Muscle of leg (tissue), 11 donors: ENCODE measurements around the gene FOXE3. TPM values are rescaled to one million over a fixed set of nuclear protein-coding genes. Genes with fewer than 3 reads are reported as not detected.
A peak's percentile ranks its signal among the peaks of the same experiment; 100 is the strongest.

ENCODE experiments used
- DNase-seq: peaks from one replicate; pipeline ENCODE4 v3.0.0; 2013
- H3K27ac ChIP-seq: one replicate; pipeline ENCODE4 v1.5.1; 2013; ENCODE audit warnings: mild to moderate bottlenecking, low read length, control low read depth
- H3K27me3 ChIP-seq: one replicate; pipeline ENCODE4 v1.6.1; 2013; ENCODE audit warnings: low read length; ENCODE audit not compliant: control insufficient read depth, insufficient read depth
- H3K36me3 ChIP-seq: one replicate; pipeline ENCODE4 v1.6.1; 2013; ENCODE audit warnings: low read length; ENCODE audit not compliant: control insufficient read depth, insufficient read depth
- H3K4me1 ChIP-seq: one replicate; pipeline ENCODE4 v1.6.1; 2013; ENCODE audit warnings: low read length; ENCODE audit not compliant: control insufficient read depth, insufficient read depth
- H3K4me3 ChIP-seq: one replicate; pipeline ENCODE4 v1.5.1; 2013; ENCODE audit warnings: low read length, control low read depth
- H3K9me3 ChIP-seq: replicated peaks from 2 replicates; pipeline ENCODE4 v1.6.1; 2013; ENCODE audit warnings: low read depth, low read length; ENCODE audit not compliant: control insufficient read depth
- WGBS: methylation state at CpG from one replicate; pipeline ENCODE4 v1.1.5; 2013; ENCODE audit warnings: missing lambda C conversion rate; ENCODE audit not compliant: insufficient coverage; 5-methylcytosine and 5-hydroxymethylcytosine counted together
- polyA plus RNA-seq, 8 donors: library from polyadenylated mRNA; unstranded; fragments of 120-200 nt; gene quantifications; one replicate each; pipeline versions ENCODE4 v1.2.1 to v1.2.3, GENCODE V29; 2013; ENCODE audit warnings: inconsistent platforms in 1 of 8, low replicate concordance in 1 of 8; ENCODE audit not compliant: insufficient read length in 8 of 8, insufficient read depth in 1 of 8
- total RNA-seq: library from RNA; stranded (reverse); fragments of 120-200 nt; gene quantifications from one replicate; pipeline ENCODE4 v1.2.4, GENCODE V29; 2013

Gene FOXE3
- total and polyA plus RNA-seq, 9 donors = 0.05 to 0.20 (median 0.09) TPM; not detected in 3

DNA sequence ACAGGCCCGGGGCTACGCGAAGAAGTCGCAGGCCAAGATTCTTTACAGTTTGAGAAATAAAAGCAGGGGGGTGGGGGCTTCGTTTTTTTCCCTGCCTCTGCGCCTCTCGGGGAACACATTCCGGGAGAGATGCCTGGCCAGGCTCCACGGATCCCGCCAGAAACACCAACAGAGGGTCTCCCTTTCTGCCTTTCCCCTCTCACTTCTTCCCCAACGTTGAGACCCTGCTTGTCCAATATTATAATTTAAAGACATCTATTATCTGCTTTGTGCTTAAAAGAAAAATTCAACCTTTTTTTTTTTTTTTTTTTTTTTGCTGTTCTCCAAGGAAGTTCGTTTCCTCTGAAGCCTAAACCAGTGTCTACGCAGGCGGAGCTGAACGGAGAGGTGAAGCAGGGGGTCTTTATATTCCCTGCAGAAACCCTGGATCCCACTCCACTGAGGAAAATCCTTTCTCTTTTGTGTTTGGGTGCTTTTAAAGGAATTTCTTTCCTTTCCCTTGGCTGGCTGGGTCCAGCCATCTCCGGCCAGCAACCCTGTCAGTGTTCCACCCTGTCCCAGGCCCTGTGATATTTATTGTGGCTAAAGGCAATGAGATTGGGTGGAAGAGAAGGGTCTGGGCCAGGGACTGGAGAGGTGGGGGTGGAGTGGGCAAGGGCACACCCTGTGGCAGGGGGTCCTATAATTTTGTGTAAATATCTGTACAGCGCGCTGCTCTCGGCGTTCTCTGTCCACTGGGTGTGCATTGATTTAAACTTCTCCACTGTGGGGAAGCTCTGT is 23.9 kb downstream of the FOXE3 start:
- no peak overlapping the region for H3K4me3 ChIP-seq
- DNase-seq = no peak
- 61% methylated on average over 9 of the region's 20 CpGs for WGBS

DNA sequence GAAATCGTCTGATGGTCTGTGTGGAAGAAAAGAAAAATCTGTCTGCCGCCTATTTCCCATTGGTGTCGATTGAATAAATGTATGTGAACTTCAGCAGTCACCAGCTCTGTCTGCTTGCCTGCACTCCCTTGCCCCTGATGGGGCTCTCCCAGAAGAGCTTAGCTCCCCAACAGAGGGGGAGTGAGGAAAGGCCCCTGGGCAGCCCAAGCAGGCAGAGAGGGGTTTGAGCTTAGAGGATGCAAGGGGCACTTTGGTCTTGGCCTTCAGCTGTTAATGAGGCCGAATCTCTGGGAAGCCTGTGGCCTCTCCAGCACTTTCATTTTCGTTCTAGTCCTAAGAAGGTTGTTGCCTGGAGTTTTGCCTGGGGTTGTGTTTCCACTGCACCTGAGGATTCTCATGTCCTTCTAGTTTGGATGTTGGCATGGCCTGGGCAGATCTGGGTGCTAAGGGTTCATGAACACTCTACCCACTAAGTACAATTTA is 24.6 kb downstream of the FOXE3 start:
- peaks cover 22% of the 10 kb centered on the region for H3K4me1 ChIP-seq
- WGBS = no CpG with 5 or more reads among the region's 5 CpGs
- H3K27ac ChIP-seq = no peak overlapping the region
- H3K4me3 ChIP-seq = no peak overlapping the region
- no peak for DNase-seq
- H3K27me3 ChIP-seq = peaks cover 95% of the 10 kb centered on the region
- no peaks in the 10 kb centered on the region for H3K36me3 ChIP-seq
- H3K9me3 ChIP-seq = no peaks in the 10 kb centered on the region

More for the DNA sequence above, 23.9 kb downstream of the FOXE3 start:
- H3K36me3 ChIP-seq = no peaks in the 10 kb centered on the region
- no peaks in the 10 kb centered on the region for H3K9me3 ChIP-seq
- peaks cover 95% of the 10 kb centered on the region for H3K27me3 ChIP-seq
- H3K27ac ChIP-seq = no peak overlapping the region
- peaks cover 19% of the 10 kb centered on the region for H3K4me1 ChIP-seq

DNA sequence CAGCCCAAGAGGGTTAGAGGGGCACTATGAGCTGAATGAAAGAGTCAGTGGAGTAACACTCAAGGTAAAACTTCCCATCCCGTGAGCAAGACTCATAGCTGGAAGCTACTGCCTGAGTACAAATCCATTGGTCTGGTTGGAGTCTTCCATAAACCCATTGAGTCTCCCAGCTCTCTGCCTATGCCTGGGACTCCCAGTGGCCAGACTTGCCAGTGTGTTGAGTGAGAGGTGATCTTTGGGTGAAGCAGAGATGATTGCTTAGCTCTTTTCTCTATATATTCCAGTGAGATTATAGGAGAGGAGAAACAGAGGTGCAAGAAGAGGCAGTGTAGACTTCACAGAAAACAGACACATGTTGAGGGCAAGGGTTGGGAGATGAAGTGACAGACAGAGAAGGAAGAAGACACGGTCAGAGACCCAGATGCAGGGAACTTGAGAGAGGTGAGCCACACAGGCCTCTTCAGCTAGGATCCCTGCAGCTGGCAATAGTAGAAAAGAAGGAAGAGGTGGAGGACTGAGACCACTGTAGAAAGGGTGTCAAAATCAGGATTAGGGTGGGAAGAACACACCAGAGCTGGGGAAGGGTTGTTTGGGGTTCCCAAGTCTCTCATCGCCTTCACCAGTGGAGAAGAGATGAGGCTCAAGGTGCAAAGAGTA is 25.5 kb downstream of the FOXE3 start:
- no peaks in the 10 kb centered on the region for H3K9me3 ChIP-seq
- H3K27ac ChIP-seq = no peak overlapping the region
- 45% methylated on average over 1 of the region's 3 CpGs for WGBS
- peaks cover 19% of the 10 kb centered on the region for H3K4me1 ChIP-seq
- no peaks in the 10 kb centered on the region for H3K36me3 ChIP-seq
- H3K27me3 ChIP-seq = peaks cover 95% of the 10 kb centered on the region
- DNase-seq = no peak
- no peak overlapping the region for H3K4me3 ChIP-seq

DNA sequence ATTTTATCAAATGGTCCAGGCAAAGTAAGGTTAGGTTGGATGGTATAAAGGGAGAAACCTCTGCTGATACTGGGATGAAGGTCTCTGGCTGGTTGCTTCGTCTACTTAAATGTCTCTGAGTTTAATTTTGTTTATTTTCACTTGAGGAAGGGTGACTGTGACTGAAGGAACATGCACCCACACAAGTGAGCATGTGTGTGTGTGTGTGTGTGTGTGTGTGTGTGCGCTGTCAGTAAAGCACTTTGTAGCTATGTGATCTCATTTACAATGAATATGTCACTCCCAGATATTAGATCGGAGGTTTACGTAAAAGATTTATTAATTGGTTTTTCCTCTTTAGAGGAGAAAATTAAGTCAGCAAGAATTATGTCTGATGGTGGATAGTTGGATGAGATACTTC is 26.1 kb downstream of the FOXE3 start:
- no peak for DNase-seq
- Histone ChIP-seq H3K9me3 (no peaks in the 10 kb centered on the region), H3K27ac (no peak overlapping the region), H3K4me1 (peaks cover 15% of the 10 kb centered on the region), H3K4me3 (no peak overlapping the region), H3K36me3 (no peaks in the 10 kb centered on the region), H3K27me3 (peaks cover 97% of the 10 kb centered on the region)
- 86% methylated on average over 1 of the region's 4 CpGs for WGBS

DNA sequence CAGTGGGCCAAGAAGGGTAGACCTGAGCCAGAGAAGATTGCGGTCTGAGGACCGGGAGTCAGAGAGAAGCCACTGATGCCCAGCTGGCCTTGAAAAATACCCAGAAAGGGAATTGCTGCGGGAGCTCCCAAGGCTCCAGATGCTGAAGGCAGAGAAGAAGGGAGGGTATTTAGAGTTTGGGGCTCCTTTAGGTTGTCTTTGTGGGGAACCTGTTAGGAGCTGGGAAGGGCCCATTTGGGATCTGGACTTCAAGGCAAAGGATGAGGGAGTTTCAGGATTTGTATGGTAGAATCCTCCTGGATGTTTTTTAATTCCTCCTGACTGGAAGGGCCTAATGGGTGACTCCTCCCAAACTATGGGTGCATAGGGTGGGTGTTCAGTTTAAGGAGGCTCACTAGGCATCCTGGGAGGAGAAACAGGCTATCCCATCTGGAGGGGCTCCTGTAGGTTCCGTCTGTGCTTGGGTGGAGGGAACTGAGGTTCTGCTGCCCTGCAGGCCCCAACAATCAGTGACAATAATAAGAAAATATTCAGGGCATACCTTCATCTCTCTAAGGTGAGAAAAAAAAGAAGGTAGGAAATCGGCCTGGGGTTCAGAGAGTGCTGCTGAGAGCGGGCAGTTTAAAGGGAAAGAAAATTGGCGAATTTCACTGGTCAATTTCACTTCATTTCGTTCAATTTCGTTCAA is 26.9 kb downstream of the FOXE3 start:
- Histone ChIP-seq H3K9me3 (no peaks in the 10 kb centered on the region), H3K27ac (no peak overlapping the region), H3K4me1 (peaks cover 15% of the 10 kb centered on the region), H3K36me3 (no peaks in the 10 kb centered on the region), H3K27me3 (peaks cover 96% of the 10 kb centered on the region), H3K4me3 (no peak overlapping the region)
- DNase-seq = no peak
- WGBS = 50% methylated on average over 3 of the region's 9 CpGs

DNA sequence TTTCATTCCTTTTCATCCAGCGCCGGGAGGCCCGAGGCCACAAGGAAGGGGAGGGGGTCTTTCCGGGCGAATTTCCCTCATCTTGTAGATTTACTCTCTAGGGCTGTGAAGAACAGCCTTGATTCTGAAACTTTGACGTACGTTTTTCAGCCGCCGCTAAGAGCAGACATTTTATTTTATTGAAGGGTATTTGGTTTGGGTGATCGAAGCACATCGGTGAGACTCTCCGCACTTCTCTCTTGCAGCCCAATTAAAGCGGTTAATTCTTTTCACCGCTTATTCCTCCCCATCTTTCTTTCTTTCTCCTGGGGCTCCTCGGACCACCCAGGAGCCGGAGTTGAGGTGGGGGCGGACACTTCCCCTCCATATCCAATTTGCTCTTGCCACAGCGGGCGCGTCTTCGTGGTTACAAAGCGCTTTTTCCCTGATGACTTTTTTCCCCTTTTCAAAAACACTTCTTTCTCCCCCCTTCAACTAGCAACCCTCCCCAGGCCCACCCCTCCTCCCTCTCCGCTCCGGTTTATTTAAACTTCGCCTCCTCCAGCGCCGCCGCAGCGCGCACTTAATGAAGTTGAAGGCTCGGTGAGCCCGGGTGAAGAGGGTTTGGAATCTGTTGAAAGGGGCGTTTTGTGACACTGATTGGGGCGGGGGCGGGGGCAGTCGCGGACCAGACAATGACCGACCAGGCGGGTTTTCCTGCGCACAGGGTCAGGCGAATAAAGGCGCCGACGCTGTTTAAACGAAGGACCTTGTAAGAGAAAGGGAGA is 27.6 kb downstream of the FOXE3 start:
- no peak overlapping the region for H3K27ac ChIP-seq
- 6% methylated on average over 23 of the region's 45 CpGs for WGBS
- no peaks in the 10 kb centered on the region for H3K9me3 ChIP-seq
- H3K36me3 ChIP-seq = no peaks in the 10 kb centered on the region
- no peak overlapping the region for H3K4me3 ChIP-seq
- no peak for DNase-seq
- H3K27me3 ChIP-seq = peaks cover 96% of the 10 kb centered on the region
- H3K4me1 ChIP-seq = peaks cover 15% of the 10 kb centered on the region

DNA sequence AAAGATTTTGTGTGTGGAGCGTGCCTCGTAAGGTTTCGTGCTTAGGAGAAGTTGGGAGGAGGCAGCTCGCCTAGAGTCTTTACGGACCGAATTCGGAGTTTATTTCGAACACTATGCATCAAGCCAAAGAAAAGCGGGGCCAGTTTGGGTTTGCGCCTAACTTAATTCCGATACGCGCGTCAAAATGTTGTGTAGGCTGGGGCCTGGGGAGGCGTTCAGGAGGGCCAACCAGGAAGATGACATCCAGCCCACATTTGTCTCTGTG is 28.1 kb downstream of the FOXE3 start:
- peaks cover 96% of the 10 kb centered on the region for H3K27me3 ChIP-seq
- no peaks in the 10 kb centered on the region for H3K36me3 ChIP-seq
- 4% methylated on average over 15 of the region's 15 CpGs for WGBS
- H3K4me3 ChIP-seq = no peak overlapping the region
- H3K9me3 ChIP-seq = no peaks in the 10 kb centered on the region
- no peak for DNase-seq
- H3K4me1 ChIP-seq = peaks cover 15% of the 10 kb centered on the region
- no peak overlapping the region for H3K27ac ChIP-seq

DNA sequence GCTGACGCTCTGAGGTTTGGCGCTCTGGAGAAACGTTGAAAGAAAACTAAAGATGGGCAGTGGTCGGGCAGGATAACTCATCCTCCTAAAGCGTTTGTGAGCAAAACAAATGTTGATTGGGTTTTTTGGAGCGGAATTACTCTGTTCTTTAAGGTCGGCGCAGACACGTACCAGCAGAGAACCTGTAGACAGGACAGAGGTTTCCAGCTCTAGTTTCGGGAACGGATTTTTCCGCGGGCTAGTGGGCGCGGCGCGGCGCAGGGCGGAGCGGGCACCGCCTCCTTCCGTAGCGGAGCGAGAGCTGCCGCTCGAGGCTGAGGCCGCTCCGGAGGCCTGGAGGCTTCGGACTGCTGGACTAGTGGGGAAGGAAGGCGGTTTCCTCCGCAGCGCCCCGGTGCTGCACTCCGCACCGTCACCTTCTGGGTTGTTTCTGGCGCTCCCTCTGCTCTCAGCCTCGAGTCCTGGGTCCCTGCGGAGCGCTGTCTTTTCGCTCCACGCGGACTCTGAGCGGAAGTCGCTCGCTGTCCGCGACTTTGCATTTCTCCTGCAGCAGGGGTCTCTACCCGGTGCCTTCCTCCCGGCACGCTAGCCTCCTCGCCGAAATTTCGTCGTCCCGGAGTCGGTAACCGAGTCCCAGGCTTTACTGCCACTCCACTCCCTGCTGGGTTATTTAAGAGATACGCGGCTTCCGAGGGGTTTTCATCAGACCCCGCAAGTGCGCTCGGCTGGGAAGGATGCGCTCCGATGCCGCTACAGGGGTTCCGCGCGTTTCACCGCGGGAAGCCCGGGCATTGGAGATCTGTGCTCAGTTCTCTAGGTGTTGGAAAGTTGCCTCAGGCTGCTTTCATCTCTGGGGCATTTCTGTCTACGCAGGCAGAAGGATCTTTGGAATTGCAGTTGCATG is 28.7 kb downstream of the FOXE3 start:
- peaks cover 96% of the 10 kb centered on the region for H3K27me3 ChIP-seq
- peak; percentile 55 for DNase-seq
- H3K4me1 ChIP-seq = peaks cover 21% of the 10 kb centered on the region
- no peaks in the 10 kb centered on the region for H3K9me3 ChIP-seq
- WGBS = 2% methylated on average over 71 of the region's 73 CpGs
- no peak overlapping the region for H3K27ac ChIP-seq
- H3K36me3 ChIP-seq = no peaks in the 10 kb centered on the region
- H3K4me3 ChIP-seq = no peak overlapping the region

DNA sequence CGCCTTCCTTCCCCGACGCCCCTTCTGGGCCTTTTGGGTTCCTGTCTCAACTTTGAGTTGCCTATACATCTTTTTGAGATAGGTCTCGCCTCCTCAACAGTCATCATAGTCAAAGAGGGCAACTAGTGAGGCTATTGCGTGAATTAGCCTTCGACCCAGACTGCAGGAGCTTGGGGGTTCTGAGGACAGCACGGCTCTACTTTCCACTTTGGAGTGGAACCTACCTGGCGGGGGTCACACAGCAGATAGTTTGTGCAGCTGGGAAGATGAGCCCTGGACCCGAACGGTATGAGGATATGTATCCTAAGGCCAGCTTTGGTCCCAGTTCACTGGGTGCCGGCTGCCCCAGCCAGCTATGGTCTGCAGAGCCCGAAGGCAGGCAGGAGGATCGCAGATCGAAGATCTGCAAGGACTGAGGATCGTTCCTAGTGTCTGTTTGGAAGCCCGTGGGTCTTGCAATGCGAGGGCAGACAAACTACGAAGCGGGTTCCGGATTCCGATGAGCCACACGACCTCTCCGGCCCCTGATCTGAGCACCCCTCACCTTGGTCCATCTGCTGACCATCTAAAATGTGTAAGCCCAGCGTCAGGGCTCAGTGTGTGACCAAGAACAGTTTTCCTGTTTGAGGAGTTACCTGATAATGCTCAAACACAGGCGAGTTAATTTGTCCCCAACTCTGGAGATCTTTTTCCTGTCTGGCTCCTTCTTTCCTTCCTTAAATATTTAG is 29.9 kb downstream of the FOXE3 start:
- H3K9me3 ChIP-seq = no peaks in the 10 kb centered on the region
- H3K36me3 ChIP-seq = no peaks in the 10 kb centered on the region
- H3K27ac ChIP-seq = no peak overlapping the region
- peaks cover 96% of the 10 kb centered on the region for H3K27me3 ChIP-seq
- no peak for DNase-seq
- H3K4me1 ChIP-seq = peaks cover 25% of the 10 kb centered on the region
- no peak overlapping the region for H3K4me3 ChIP-seq
- WGBS = 28% methylated on average over 21 of the region's 25 CpGs
